NCI-H2227 (cell line): ENCODE results near the gene PRAMEF18.
"Not testable (repeated sequence)": the region's sequence is repeated elsewhere in the genome, so short reads cannot be mapped to it uniquely, and the experiment has no call there.

Experiments used
- DNase-seq: peaks from one replicate; lab custom pipeline; 2025; ENCODE audit not compliant: unreplicated experiment; lab: John Stamatoyannopoulos, UW

PRAMEF18 gene

DNA sequence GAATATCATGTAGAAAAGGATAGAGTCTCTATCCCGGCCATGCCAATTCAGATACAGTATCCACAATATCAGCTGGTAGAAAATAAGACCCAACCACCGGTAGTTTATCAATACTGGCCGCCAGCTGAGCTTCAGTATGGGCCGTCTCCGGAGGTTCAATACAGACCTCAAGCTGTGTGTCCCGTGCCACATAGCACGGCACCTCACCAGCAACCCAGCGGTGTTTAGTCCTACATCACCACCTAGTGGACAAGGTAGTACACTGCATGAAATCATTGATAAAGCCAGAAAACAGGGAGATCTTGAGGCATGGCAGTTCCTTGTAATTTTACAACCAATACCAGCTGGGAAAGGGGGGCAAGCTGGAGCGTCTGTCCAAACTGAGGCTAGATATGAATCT is 17.2 kb downstream of the PRAMEF18 start:
- not testable (repeated sequence) for DNase-seq

DNA sequence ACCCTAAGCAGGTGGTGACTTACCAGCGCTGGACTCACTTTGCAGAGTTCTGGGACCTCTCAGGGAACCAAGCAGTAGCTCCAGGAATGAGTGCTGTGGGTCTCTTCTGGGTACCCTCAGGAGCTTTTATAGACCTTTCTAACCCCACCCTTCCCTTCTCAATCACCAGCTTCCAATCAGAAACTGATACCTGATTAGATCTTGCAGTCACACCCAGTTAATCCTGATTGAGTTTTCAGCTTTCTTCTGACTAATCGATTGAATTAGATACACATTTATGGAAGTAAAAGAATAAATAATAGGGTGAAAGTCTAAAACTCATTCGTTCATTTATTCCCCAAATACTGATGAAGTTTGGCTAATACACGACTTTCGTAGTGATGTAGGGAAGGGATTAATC is 24.6 kb downstream of the PRAMEF18 start, which contains the start of gene PRAMEF13:
Gene PRAMEF13 (minus strand): TSS at position 101 of the 400 bp plus-strand sequence. CDS start 1,820 bp downstream, outside the sequence.
- DNase-seq, result not testable (repeated sequence)
